GM12873 (cell line): ENCODE data around the gene MAN1A1.

Experiments
- CTCF ChIP-seq: IDR thresholded peaks from 2 replicates; pipeline ENCODE4 v1.5.1; 2012; ENCODE audit warnings: low read depth, mild to moderate bottlenecking, moderate library complexity, low read length, control low read depth; ENCODE audit not compliant: insufficient read depth; ENCODE audit errors: missing control alignments

Gene MAN1A1

GRCh38 chr6:119215309-119215708 lies 134.3 kb downstream of the MAN1A1 start:
- TF ChIP-seq CTCF, result no peak

GRCh38 chr6:119210596-119210995 lies 139.0 kb downstream of the MAN1A1 start:
- TF ChIP-seq CTCF, result no peak

- no peak for TF ChIP-seq CTCF
Observed at GRCh38 chr6:119209452-119210205, 139.9 kb downstream of the MAN1A1 start.

GRCh38 chr6:119207971-119208725 lies 141.4 kb downstream of the MAN1A1 start:
- no peak for TF ChIP-seq CTCF

- TF ChIP-seq CTCF, result no peak
Observed at GRCh38 chr6:119207327-119207726, 142.2 kb downstream of the MAN1A1 start.

- TF ChIP-seq CTCF, result no peak
Observed at GRCh38 chr6:119205911-119206618, 143.5 kb downstream of the MAN1A1 start.

- TF ChIP-seq CTCF, result no peak
Observed at GRCh38 chr6:119204719-119205118, 144.8 kb downstream of the MAN1A1 start.
